ES-I3 (cell line): ENCODE measurements around the gene CSNK2A2.

Experiments used
- H3K36me3 ChIP-seq: 2 replicates; pipeline ENCODE4 v1.6.1; 2013; ENCODE audit warnings: mild to moderate bottlenecking, low read length, control low read depth, moderate library complexity; ENCODE audit not compliant: insufficient read depth
- H3K4me1 ChIP-seq: 2 replicates; pipeline ENCODE4 v1.6.1; 2013; ENCODE audit warnings: mild to moderate bottlenecking, control low read depth, low read length; ENCODE audit not compliant: insufficient read depth
- H3K9ac ChIP-seq: 2 replicates; pipeline ENCODE4 v1.6.1; 2013; ENCODE audit warnings: low read depth, mild to moderate bottlenecking, low read length, moderate library complexity
- H3K9me3 ChIP-seq: 2 replicates; pipeline ENCODE4 v1.6.1; 2013; ENCODE audit warnings: mild to moderate bottlenecking, low read length, moderate library complexity; ENCODE audit not compliant: control insufficient read depth, insufficient read depth

The CSNK2A2 gene

GRCh38 chr16:58120234-58120633 is 77.7 kb downstream of the CSNK2A2 start:
- H3K9ac ChIP-seq, result no peak overlapping the region
- no peaks in the 10 kb centered on the region for H3K9me3 ChIP-seq
- H3K4me1 ChIP-seq, result peaks cover 7% of the 10 kb centered on the region
- peaks cover 8% of the 10 kb centered on the region for H3K36me3 ChIP-seq

GRCh38 chr16:58119509-58119845 is 78.4 kb downstream of the CSNK2A2 start:
- Histone ChIP-seq H3K36me3 (peaks cover 16% of the 10 kb centered on the region), H3K9me3 (no peaks in the 10 kb centered on the region), H3K4me1 (peaks cover 7% of the 10 kb centered on the region), H3K9ac (no peak overlapping the region)

DNA sequence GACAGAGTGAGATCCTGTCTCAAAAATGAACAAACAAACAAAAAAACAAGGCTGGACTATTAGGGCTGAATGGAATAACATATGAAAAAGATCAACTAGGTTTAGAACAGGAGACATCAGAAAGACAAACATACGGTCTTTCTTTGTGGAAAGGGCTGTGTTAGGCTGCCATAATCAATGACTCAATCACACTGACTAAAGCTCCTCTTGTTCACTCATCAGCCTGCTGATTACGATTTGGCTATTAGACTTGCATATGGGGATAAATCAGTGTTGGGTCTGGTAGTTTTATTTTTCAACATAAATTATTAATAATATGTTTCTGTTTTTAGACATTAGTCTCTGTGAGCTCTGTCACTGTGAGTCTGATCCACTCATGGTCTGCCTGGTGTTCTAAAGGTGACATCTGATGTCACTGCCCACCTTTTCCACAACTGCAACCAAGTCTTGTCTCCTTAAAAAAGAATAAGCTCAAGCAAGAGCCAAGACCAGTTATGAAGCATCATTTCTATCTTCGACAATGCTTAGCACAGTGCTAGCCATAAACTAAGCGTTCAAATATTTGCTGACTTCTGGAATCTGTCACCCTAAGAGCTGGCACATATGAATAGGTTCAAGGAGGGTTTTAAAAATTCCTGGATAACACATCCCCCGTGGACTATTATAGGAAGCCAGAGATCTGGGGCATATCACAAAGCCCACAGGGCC is 79.0 kb downstream of the CSNK2A2 start:
- Histone ChIP-seq H3K4me1 (peaks cover 7% of the 10 kb centered on the region), H3K9me3 (no peaks in the 10 kb centered on the region), H3K9ac (no peak overlapping the region), H3K36me3 (peaks cover 17% of the 10 kb centered on the region)

DNA sequence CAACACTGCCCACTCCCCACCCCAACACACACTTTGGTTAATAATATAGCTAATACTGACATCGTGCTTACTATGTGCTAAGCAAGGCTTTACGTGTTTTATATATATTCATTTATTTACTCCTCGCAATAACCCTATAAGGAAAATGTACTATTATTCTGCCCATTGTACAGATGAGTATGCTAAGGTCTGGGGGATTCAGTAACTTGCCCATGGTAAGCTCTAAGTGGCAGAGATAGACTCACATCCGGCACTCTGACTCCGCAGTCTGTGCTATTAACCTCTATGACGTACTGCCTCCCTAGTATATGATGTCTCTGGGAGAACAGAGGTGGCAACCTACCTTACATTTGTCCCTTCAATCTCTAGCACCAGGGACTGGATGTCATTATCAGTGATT is 81.4 kb downstream of the CSNK2A2 start:
- Histone ChIP-seq H3K36me3 (peaks cover 22% of the 10 kb centered on the region), H3K9ac (no peak overlapping the region), H3K4me1 (peaks cover 4% of the 10 kb centered on the region), H3K9me3 (no peaks in the 10 kb centered on the region)

GRCh38 chr16:58116081-58116480 is 81.8 kb downstream of the CSNK2A2 start:
- Histone ChIP-seq H3K4me1 (peaks cover 4% of the 10 kb centered on the region), H3K9me3 (no peaks in the 10 kb centered on the region), H3K36me3 (peaks cover 22% of the 10 kb centered on the region), H3K9ac (no peak overlapping the region)

- Histone ChIP-seq H3K9me3 (no peaks in the 10 kb centered on the region), H3K36me3 (peaks cover 22% of the 10 kb centered on the region), H3K9ac (no peak overlapping the region), H3K4me1 (peaks cover 13% of the 10 kb centered on the region)
Measured at GRCh38 chr16:58114827-58115825, 82.8 kb downstream of the CSNK2A2 start.

- Histone ChIP-seq H3K36me3 (peaks cover 20% of the 10 kb centered on the region), H3K9me3 (no peaks in the 10 kb centered on the region), H3K4me1 (peaks cover 22% of the 10 kb centered on the region), H3K9ac (no peak overlapping the region)
Measured at GRCh38 chr16:58111302-58111627, 86.6 kb downstream of the CSNK2A2 start.

DNA sequence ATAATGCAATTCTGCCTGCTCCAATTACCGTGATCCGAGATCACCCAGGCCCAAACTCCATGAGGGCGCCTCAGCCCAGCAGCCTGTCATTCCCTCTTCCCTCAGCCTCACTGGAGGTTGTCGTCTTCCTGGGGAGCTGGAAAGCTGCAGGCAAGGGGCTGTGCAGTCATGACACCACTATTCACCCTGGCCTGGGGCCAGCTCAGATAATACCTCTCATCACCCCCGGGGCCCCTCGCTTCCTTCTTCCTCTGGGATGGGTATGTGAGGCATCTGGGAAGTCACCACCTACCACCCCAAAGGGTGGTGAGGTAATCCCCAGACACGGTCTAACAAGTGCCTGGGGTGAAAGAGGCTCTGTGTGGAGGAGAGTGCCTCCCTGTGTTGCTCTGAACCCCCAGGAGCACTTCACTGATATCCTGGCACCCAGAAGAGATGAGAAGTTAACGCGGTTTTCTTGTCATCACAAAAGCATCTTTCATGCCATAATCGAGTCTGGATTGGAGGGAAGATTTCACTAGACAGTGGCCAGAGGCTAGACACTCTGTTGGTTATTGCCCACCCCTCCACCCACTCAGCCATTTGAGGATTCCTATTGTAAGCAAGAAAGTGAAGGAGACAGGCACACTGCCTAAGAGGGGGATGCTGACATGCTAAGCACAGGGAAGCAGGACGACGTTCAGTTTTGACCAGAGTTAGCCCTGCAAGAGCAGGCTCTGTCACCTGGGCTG is 87.2 kb downstream of the CSNK2A2 start:
- Histone ChIP-seq H3K9ac (no peak overlapping the region), H3K9me3 (no peaks in the 10 kb centered on the region), H3K36me3 (peaks cover 14% of the 10 kb centered on the region), H3K4me1 (peaks cover 22% of the 10 kb centered on the region)

DNA sequence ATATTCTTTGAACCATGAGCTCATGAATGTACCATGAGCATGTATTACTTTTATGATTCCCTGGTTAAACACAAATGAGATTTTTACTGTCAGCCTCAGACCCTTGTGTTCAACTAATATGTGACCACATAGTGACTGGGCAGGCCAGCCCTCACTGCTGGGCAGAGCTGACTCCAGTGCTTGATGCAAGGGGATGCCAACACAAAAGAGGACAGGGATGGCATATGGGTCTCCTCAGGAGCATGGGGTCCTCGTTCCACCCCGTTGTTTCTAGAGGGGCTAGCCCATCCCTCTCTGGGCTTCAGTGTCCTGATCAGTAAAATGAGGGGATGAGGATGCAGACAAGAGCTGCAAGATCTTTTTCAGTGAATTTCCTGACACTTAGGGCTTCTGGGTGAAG is 88.0 kb downstream of the CSNK2A2 start:
- Histone ChIP-seq H3K9ac (no peak overlapping the region), H3K36me3 (peaks cover 10% of the 10 kb centered on the region), H3K9me3 (no peaks in the 10 kb centered on the region), H3K4me1 (peaks cover 22% of the 10 kb centered on the region)

- Histone ChIP-seq H3K9me3 (no peaks in the 10 kb centered on the region), H3K4me1 (peaks cover 22% of the 10 kb centered on the region), H3K9ac (no peak overlapping the region), H3K36me3 (peaks cover 5% of the 10 kb centered on the region)
Measured at GRCh38 chr16:58109330-58109729, 88.6 kb downstream of the CSNK2A2 start.
